Measurements from ENCODE around the gene TMPRSS15.

Gene TMPRSS15

GRCh38 chr21:18356801-18357200 lies 46.8 kb downstream of the TMPRSS15 start:
- no peaks in the 10 kb centered on the region for H3K9me3 ChIP-seq (ENCODE audit: low read length)
- no peak for TF ChIP-seq EZH2 (IDR thresholded peaks at IDR 0.05; ENCODE audit: borderline replicate concordance, low read length)
- no peaks in the 10 kb centered on the region for H3K79me2 ChIP-seq (ENCODE audit: insufficient read depth, low read length)
- H3K9me2 ChIP-seq (ENCODE audit: low read depth, low read length): no peaks in the 10 kb centered on the region
- no peaks in the 10 kb centered on the region for H3K36me3 ChIP-seq (ENCODE audit: insufficient read depth, low read length)
- no peak overlapping the region for H3K4me2 ChIP-seq (ENCODE audit: low read length)
- H2AFZ ChIP-seq (ENCODE audit: low read length): no peak overlapping the region
- no peaks in the 10 kb centered on the region for H3K27me3 ChIP-seq (ENCODE audit: insufficient read depth, low read length)
- no peaks in the 10 kb centered on the region for H3F3A ChIP-seq (ENCODE audit: insufficient read depth, low read length)
- no peaks in the 10 kb centered on the region for H3K4me1 ChIP-seq (ENCODE audit: insufficient read depth, low read length, severe bottlenecking)
- no peak overlapping the region for H3K27ac ChIP-seq (ENCODE audit: low read depth, low read length, poor library complexity, severe bottlenecking)
- no peak overlapping the region for H3K4me3 ChIP-seq (ENCODE audit: low read depth, low read length, poor library complexity, severe bottlenecking)
- H4K20me1 ChIP-seq (ENCODE audit: insufficient read depth, low read length): no peaks in the 10 kb centered on the region
- H3K9ac ChIP-seq (ENCODE audit: low read length): no peak overlapping the region

GRCh38 chr21:18354947-18355346 lies 48.6 kb downstream of the TMPRSS15 start:
- Histone ChIP-seq H3K27me3 (ENCODE audit: insufficient read depth, low read length) (no peaks in the 10 kb centered on the region), H3K4me2 (ENCODE audit: low read length) (no peak overlapping the region), H3K79me2 (ENCODE audit: insufficient read depth, low read length) (no peaks in the 10 kb centered on the region), H4K20me1 (ENCODE audit: insufficient read depth, low read length) (no peaks in the 10 kb centered on the region), H3K9ac (ENCODE audit: low read length) (no peak overlapping the region), H3K27ac (ENCODE audit: low read depth, low read length, poor library complexity, severe bottlenecking) (no peak overlapping the region), H3K9me2 (ENCODE audit: low read depth, low read length) (no peaks in the 10 kb centered on the region), H2AFZ (ENCODE audit: low read length) (no peak overlapping the region), H3F3A (ENCODE audit: insufficient read depth, low read length) (no peaks in the 10 kb centered on the region), H3K36me3 (ENCODE audit: insufficient read depth, low read length) (no peaks in the 10 kb centered on the region), H3K4me3 (ENCODE audit: low read depth, low read length, poor library complexity, severe bottlenecking) (no peak overlapping the region), H3K9me3 (ENCODE audit: low read length) (no peaks in the 10 kb centered on the region), H3K4me1 (ENCODE audit: insufficient read depth, low read length, severe bottlenecking) (no peaks in the 10 kb centered on the region)
- no peak for TF ChIP-seq EZH2 (IDR thresholded peaks at IDR 0.05; ENCODE audit: borderline replicate concordance, low read length)
- no peak for TF ChIP-seq CTCF (IDR thresholded peaks at IDR 0.05; ENCODE audit: low read length)

GRCh38 chr21:18350216-18350615 lies 53.4 kb downstream of the TMPRSS15 start:
- Histone ChIP-seq H3K4me1 (ENCODE audit: insufficient read depth, low read length, severe bottlenecking) (no peaks in the 10 kb centered on the region), H3K79me2 (ENCODE audit: insufficient read depth, low read length) (no peaks in the 10 kb centered on the region), H2AFZ (ENCODE audit: low read length) (no peak overlapping the region), H4K20me1 (ENCODE audit: insufficient read depth, low read length) (no peaks in the 10 kb centered on the region), H3K4me2 (ENCODE audit: low read length) (no peak overlapping the region), H3K9me2 (ENCODE audit: low read depth, low read length) (no peaks in the 10 kb centered on the region), H3F3A (ENCODE audit: insufficient read depth, low read length) (no peaks in the 10 kb centered on the region), H3K36me3 (ENCODE audit: insufficient read depth, low read length) (no peaks in the 10 kb centered on the region), H3K9me3 (ENCODE audit: low read length) (no peaks in the 10 kb centered on the region), H3K27ac (ENCODE audit: low read depth, low read length, poor library complexity, severe bottlenecking) (no peak overlapping the region), H3K4me3 (ENCODE audit: low read depth, low read length, poor library complexity, severe bottlenecking) (no peak overlapping the region), H3K27me3 (ENCODE audit: insufficient read depth, low read length) (no peaks in the 10 kb centered on the region), H3K9ac (ENCODE audit: low read length) (no peak overlapping the region)
- TF ChIP-seq EZH2 (IDR thresholded peaks at IDR 0.05; ENCODE audit: borderline replicate concordance, low read length) (no peak), CTCF (IDR thresholded peaks at IDR 0.05; ENCODE audit: low read length) (no peak)

GRCh38 chr21:18349468-18349867 lies 54.1 kb downstream of the TMPRSS15 start:
- Histone ChIP-seq H3K4me2 (ENCODE audit: low read length) (no peak overlapping the region), H3K36me3 (ENCODE audit: insufficient read depth, low read length) (no peaks in the 10 kb centered on the region), H3K27ac (ENCODE audit: low read depth, low read length, poor library complexity, severe bottlenecking) (no peak overlapping the region), H3K79me2 (ENCODE audit: insufficient read depth, low read length) (no peaks in the 10 kb centered on the region), H3K4me3 (ENCODE audit: low read depth, low read length, poor library complexity, severe bottlenecking) (no peak overlapping the region), H3K9ac (ENCODE audit: low read length) (no peak overlapping the region), H2AFZ (ENCODE audit: low read length) (no peak overlapping the region), H4K20me1 (ENCODE audit: insufficient read depth, low read length) (no peaks in the 10 kb centered on the region), H3K9me3 (ENCODE audit: low read length) (no peaks in the 10 kb centered on the region), H3F3A (ENCODE audit: insufficient read depth, low read length) (no peaks in the 10 kb centered on the region), H3K9me2 (ENCODE audit: low read depth, low read length) (no peaks in the 10 kb centered on the region), H3K27me3 (ENCODE audit: insufficient read depth, low read length) (no peaks in the 10 kb centered on the region), H3K4me1 (ENCODE audit: insufficient read depth, low read length, severe bottlenecking) (no peaks in the 10 kb centered on the region)
- no peak for TF ChIP-seq EZH2 (IDR thresholded peaks at IDR 0.05; ENCODE audit: borderline replicate concordance, low read length)

All from OCI-LY1 (cell line).